ENCODE measurements around the gene STX16.

STX16 gene

DNA sequence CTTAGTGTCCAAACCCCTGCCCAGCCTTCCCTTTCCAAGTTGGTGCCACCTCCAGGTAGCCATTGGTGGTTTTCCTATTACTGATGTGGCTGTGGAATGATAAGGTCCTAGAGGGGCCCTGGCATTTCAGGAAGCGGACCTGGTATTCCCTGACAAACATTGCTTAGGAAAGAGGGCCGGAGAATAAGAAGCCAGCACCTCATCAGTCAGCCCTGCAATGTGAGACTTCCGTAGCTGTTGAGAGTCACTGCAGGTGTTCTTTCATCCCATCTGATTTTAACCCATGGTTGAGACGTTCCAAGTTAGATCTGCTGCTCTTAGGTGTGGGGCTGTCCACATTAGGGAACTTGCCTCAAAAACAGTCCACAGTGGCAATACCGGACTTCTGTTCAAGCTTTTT, 26.7 kb downstream of the STX16 start:
- H3K4me3 ChIP-seq (ENCODE audit: low read depth, low read length) = no peak overlapping the region
- TF ChIP-seq CTCF (conservative IDR thresholded peaks at IDR 0.05; ENCODE audit: low read depth, low read length) = no peak
- DNase-seq (ENCODE audit: low read depth) = no peak

DNA sequence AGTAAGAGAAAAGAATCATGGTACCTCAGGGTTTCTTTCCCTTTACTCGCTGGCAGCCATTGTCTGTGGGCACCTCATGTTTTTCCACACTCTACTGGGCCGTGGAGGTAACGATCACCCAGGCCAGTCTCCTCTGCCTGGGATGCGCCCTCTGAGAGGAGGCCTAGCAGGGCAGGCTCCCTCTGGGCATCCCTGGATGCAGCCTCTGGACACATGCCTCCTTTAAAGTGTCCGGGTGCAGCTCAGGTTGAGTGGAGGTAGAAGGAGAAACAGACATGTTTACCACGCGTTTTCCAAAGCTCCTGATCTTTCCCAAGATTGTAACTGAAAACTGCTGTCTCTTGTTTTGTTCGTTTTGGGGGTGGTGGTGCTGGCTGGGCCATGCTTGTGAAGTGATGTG, 27.7 kb downstream of the STX16 start:
- DNase-seq (ENCODE audit: low read depth) = no peak

DNA sequence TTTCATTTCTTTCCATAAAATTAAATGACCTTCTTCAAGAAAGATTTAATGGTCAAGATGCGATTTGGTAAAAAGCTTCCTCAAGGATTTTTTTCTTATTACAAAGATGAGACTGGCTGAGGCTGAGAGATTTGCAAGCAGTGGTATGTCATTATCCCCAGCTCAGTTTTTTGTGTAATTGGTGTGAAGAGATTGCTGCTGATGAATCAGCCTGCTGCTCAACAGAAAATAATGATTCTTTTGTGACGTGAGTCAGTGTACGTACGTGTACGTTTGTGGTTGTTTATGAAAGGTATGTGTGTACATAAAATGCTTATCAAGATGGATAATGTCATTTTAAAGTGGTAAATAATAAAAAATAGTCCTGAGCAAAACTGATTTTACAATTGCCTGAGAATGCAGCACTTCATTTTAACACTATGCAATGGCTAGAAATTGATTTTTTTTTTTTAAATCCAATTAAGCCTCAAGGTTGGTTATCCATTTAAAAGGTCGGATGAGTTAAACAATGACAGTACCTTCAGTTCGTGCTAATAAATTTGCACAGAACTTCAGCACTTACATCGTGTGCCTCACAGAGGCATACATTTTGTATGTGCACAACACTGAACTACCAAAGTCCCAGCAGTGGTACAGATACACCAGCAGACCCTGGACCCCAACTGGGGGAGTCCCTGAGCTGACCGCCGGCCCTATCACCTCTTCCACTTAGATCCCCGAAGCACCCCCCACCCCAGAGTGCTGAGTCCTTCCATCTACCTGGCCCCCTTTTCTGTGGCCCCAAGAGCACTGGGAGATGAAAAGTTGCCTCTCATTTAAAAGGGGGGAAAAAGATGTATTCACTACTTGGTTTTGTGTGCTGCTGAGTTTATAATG, 31.8 kb downstream of the STX16 start:
- DNase-seq (ENCODE audit: low read depth) = no peak
- no peak for TF ChIP-seq CTCF (conservative IDR thresholded peaks at IDR 0.05; ENCODE audit: low read depth, low read length)
- H3K4me3 ChIP-seq (ENCODE audit: low read depth, low read length) = no peak overlapping the region

More for the DNA sequence above, 27.7 kb downstream of the STX16 start:
- TF ChIP-seq CTCF (conservative IDR thresholded peaks at IDR 0.05; ENCODE audit: low read depth, low read length) = no peak
- no peak overlapping the region for H3K4me3 ChIP-seq (ENCODE audit: low read depth, low read length)

- H3K4me3 ChIP-seq (ENCODE audit: low read depth, low read length) = no peak overlapping the region
- no peak for DNase-seq (ENCODE audit: low read depth)
- TF ChIP-seq CTCF (conservative IDR thresholded peaks at IDR 0.05; ENCODE audit: low read depth, low read length) = no peak
Observed at GRCh38 chr20:58684291-58684690, 33.2 kb downstream of the STX16 start.

DNA sequence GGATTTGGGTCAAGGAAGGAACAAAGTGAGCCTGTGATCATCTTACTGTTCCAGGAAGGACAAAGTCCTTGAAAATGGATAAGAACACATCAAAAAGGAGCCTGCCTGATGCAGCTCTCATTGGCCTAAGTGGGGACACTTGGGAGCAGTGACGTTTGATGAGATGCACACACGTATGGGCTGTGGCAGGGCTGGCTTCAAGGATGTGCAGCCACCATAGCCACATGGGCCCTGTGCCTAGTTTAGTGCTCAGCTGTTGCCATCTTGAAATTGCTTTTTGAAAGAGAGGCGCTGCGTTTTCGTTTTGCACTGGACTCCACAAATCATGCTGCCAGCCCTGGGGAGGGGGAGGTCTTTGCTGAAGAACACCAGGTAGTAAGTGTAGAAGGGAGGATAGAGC, 34.9 kb downstream of the STX16 start:
- TF ChIP-seq CTCF (conservative IDR thresholded peaks at IDR 0.05; ENCODE audit: low read depth, low read length) = no peak
- no peak overlapping the region for H3K4me3 ChIP-seq (ENCODE audit: low read depth, low read length)
- DNase-seq (ENCODE audit: low read depth) = no peak

DNA sequence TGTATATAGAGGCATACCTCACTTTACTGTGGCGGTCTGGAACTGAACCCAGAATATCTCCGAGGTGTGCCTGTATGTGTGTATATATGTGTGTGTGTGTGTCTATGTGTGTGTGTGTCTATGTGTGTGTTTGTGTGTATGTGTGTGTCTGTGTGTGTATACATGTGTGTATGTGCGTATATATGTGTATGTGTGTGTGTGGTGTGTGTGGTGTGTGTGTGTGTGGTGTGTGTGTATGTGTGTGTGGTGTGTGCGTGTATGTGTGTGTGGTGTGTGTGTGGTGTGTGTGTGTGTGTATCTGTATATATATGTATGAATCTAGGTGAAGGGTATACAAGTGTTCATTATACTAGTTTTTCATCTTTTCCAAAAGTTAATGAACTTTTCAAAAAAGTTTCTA, 37.3 kb downstream of the STX16 start:
- no peak overlapping the region for H3K4me3 ChIP-seq (ENCODE audit: low read depth, low read length)
- no peak for TF ChIP-seq CTCF (conservative IDR thresholded peaks at IDR 0.05; ENCODE audit: low read depth, low read length)
- no peak for DNase-seq (ENCODE audit: low read depth)

DNA sequence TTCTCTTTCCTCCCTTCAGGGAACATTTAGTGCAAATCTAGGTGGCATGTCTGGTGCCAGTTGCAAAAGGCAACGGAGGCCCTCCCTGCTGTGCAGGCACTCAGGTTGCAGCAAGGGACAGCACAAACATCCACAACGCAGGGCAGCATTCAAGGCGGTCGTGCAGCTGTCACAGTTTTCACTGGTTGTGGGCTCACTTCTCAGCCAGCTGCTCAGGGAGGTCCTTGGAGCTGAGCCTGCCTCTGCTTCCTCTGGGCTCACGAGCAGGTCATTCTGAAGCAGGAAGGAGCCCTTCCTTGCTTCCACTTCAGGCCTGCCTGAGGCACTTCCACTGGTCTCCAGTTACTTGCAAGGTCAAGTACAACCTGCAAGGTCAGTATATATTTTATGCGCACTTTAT, 37.8 kb downstream of the STX16 start:
- peak; percentile 52 for DNase-seq (ENCODE audit: low read depth)
- no peak for TF ChIP-seq CTCF (conservative IDR thresholded peaks at IDR 0.05; ENCODE audit: low read depth, low read length)
- no peak overlapping the region for H3K4me3 ChIP-seq (ENCODE audit: low read depth, low read length)
